Tibial nerve (tissue), 4 donors: Measurements from ENCODE around the gene MOCOS.

ENCODE experiments used
- CTCF ChIP-seq, 5 experiments: fragments of 200-600 bp in 3 of 5; fragments of 450-650 bp in 2 of 5; sonication (generic) in 3 of 5; IDR thresholded peaks; one replicate each; pipeline ENCODE4 v1.5.1; 2016 to 2019; ENCODE audit warnings: antibody characterized with exemption in 5 of 5, mild to moderate bottlenecking in 3 of 5, moderate library complexity in 2 of 5
- EP300 ChIP-seq, 2 donors: sonication (generic); formaldehyde crosslinking; IDR thresholded peaks; one replicate each; pipeline ENCODE4 v1.6.1; 2017; ENCODE audit warnings: antibody characterized with exemption in 2 of 2, mild to moderate bottlenecking in 1 of 2
- POLR2A ChIP-seq, 2 donors: fragments of 450-650 bp; IDR thresholded peaks; one replicate each; pipeline ENCODE4 v1.6.1; 2017; ENCODE audit warnings: antibody characterized with exemption in 2 of 2, mild to moderate bottlenecking in 2 of 2, moderate library complexity in 2 of 2

- no peak for TF ChIP-seq CTCF (IDR thresholded peaks at IDR 0.05)
- no peak for TF ChIP-seq POLR2A (IDR thresholded peaks at IDR 0.05)
- no peak for TF ChIP-seq EP300 (IDR thresholded peaks at IDR 0.05)
These were observed 11.1 kb upstream of the MOCOS start for GRCh38 chr18:36176177-36176584.
